SK-N-MC (cell line): ENCODE data around the gene SLC37A4.

Source experiments
- DNase-seq: peaks from one replicate; pipeline ENCODE4 v3.0.0-alpha.2; 2011; ENCODE audit warnings: low read depth, low spot score
- H3K27ac ChIP-seq: fragments of 200-600 bp; sonication (generic); 2 replicates; pipeline ENCODE4 v1.5.1; 2016; ENCODE audit warnings: mixed run types
- H3K36me3 ChIP-seq: fragments of 200-600 bp; sonication (generic); 2 replicates; pipeline ENCODE4 v1.6.1; 2017; ENCODE audit warnings: antibody characterized with exemption, low read length, mixed read lengths; ENCODE audit not compliant: insufficient read depth
- H3K4me3 ChIP-seq: fragments of 200-600 bp; sonication (generic); 2 replicates; pipeline ENCODE4 v1.5.1; 2016
- H3K9ac ChIP-seq: fragments of 200-600 bp; sonication (generic); 2 replicates; pipeline ENCODE4 v1.8.0; 2017; ENCODE audit warnings: mixed run types, mixed read lengths; ENCODE audit not compliant: insufficient read length
- H3K9me3 ChIP-seq: fragments of 200-600 bp; sonication (generic); 2 replicates; pipeline ENCODE4 v1.6.1; 2017; ENCODE audit warnings: low read depth, mild to moderate bottlenecking, antibody characterized with exemption, low read length, moderate library complexity, mixed read lengths
- EZH2 ChIP-seq: fragments of 200-600 bp; sonication (generic); IDR thresholded peaks from one replicate; pipeline ENCODE4 v1.6.1; 2017; ENCODE audit warnings: antibody characterized with exemption
- FOXP2 ChIP-seq: optimal IDR thresholded peaks from 2 replicates; pipeline ENCODE3; 2011; ENCODE audit warnings: mild to moderate bottlenecking, moderate library complexity; ENCODE audit not compliant: insufficient read depth; ENCODE audit errors: extremely low read length, control extremely low read depth
- POLR2AphosphoS5 ChIP-seq: IDR thresholded peaks from 2 replicates; pipeline ENCODE4 v1.6.1; 2012; ENCODE audit warnings: mild to moderate bottlenecking, low read depth, low read length, borderline replicate concordance

The SLC37A4 gene

DNA sequence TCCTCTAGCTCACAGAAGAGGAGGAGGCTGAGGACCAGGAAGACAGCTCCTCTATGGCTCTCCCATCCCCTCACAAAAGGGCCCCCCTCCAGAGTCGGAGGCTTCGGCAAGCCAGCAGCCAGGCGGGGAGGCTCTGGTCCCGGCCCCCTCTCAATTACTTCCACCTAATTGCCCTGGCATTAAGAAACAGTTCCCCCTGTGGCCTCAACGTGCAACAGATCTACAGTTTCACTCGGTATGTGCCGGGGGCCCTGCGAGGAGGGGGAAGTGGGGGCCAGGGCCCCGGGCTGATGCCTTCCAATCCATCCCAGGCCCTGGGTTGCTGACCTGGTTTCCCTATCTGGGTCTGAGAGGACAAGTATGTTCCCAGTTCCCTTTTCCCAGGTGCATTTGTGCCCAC, 51.2 kb downstream of the SLC37A4 start:
- Histone ChIP-seq H3K9me3 (no peaks in the 10 kb centered on the region), H3K9ac (no peak overlapping the region), H3K4me3 (no peak overlapping the region), H3K27ac (no peak overlapping the region), H3K36me3 (no peaks in the 10 kb centered on the region)
- TF ChIP-seq FOXP2 (no peak), POLR2AphosphoS5 (no peak), EZH2 (no peak)
- DNase-seq = no peak

DNA sequence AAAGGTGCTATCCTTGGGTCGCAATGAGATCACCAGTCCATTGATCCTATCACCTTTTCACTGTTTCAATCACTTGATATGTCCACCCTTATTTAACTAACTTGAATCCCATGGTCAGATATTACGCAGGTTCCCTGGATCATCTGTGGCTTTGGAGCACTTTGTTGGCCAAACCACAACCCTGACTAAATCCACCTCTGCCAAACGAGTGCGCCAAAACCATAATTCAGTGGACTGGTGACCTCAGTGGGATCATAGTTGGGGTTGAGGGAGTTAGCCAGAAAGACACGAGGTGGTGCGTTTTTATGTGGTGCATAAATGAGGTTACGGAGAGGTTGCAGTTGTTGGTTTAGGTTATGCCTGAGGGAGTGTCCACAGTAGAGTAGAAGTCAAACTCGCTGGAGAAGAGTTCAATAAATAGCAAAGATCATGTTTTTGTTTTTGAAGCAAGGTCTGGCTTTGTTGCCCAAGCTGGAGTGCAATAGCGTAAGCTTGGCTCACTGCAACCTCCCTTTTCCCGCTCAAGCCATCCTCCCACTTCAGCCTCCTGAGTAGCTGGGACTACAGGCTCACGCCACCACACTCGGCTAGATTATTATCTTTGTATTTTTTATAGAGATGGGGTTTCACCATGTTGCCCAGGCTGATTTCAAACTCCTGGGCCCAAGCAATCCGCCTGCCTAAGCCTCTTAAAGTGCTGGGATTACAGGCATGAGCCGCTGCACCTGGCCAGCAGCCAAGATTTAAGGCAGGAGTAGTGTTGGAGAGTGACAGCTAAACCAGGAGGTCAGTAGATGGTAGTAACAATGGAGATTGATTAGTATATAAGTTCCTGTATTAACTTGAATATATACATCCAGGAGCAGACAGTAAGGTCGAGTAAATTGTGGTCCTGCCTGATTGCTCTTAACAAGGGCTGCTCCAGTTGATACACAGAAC, 54.6 kb downstream of the SLC37A4 start:
- no peak overlapping the region for H3K9ac ChIP-seq
- no peaks in the 10 kb centered on the region for H3K36me3 ChIP-seq
- TF ChIP-seq FOXP2 (no peak), EZH2 (no peak), POLR2AphosphoS5 (no peak)
- H3K9me3 ChIP-seq = no peaks in the 10 kb centered on the region
- no peak overlapping the region for H3K4me3 ChIP-seq
- no peak overlapping the region for H3K27ac ChIP-seq
- DNase-seq = no peak
